DOHH2 (cell line): Measurements from ENCODE around the gene CHD3.

Source experiments
- H3F3A ChIP-seq: fragments of 200-600 bp; sonication (generic), shearing (Covaris generic); 2 replicates; pipeline ENCODE4 v1.6.0; 2016; ENCODE audit warnings: antibody characterized with exemption, mild to moderate bottlenecking; ENCODE audit not compliant: control insufficient read depth, insufficient read depth
- H3K27ac ChIP-seq: fragments of 200-600 bp; sonication (generic); 2 replicates; pipeline ENCODE4 v1.5.1; 2014; ENCODE audit warnings: low read depth, mild to moderate bottlenecking, low read length, moderate library complexity
- H3K27me3 ChIP-seq: fragments of 200-600 bp; sonication (generic); 2 replicates; pipeline ENCODE4 v1.6.1; 2014; ENCODE audit warnings: mild to moderate bottlenecking, low read length, mixed read lengths; ENCODE audit not compliant: control insufficient read depth
- H3K36me3 ChIP-seq: fragments of 200-600 bp; sonication (generic); 2 replicates; pipeline ENCODE4 v1.6.1; 2014; ENCODE audit warnings: mild to moderate bottlenecking, low read length, moderate library complexity, mixed read lengths; ENCODE audit not compliant: control insufficient read depth
- H3K4me1 ChIP-seq: fragments of 200-600 bp; sonication (generic); 2 replicates; pipeline ENCODE4 v1.6.1; 2014; ENCODE audit warnings: mild to moderate bottlenecking, low read length, mixed read lengths; ENCODE audit not compliant: control insufficient read depth
- H3K4me2 ChIP-seq: fragments of 200-600 bp; sonication (generic); 2 replicates; pipeline ENCODE4 v1.6.0; 2014; ENCODE audit warnings: mild to moderate bottlenecking, low read length, moderate library complexity
- H3K4me3 ChIP-seq: fragments of 200-600 bp; sonication (generic); 2 replicates; pipeline ENCODE4 v1.5.1; 2014; ENCODE audit warnings: mild to moderate bottlenecking, low read length, mixed read lengths
- H3K79me2 ChIP-seq: fragments of 200-600 bp; sonication (generic); 2 replicates; pipeline ENCODE4 v1.6.1; 2014; ENCODE audit warnings: mild to moderate bottlenecking, low read length, mixed read lengths; ENCODE audit not compliant: control insufficient read depth
- H3K9me2 ChIP-seq: fragments of 200-600 bp; sonication (generic); replicated peaks from 2 replicates; pipeline ENCODE4 v1.6.1; 2014; ENCODE audit warnings: mild to moderate bottlenecking, low read length, mixed read lengths; ENCODE audit not compliant: control insufficient read depth
- H3K9me3 ChIP-seq: fragments of 200-600 bp; sonication (generic); 2 replicates; pipeline ENCODE4 v1.6.1; 2014; ENCODE audit warnings: antibody characterized with exemption, low read length, mixed read lengths; ENCODE audit not compliant: control insufficient read depth, insufficient read depth
- H4K20me1 ChIP-seq: fragments of 200-600 bp; sonication (generic); 2 replicates; pipeline ENCODE4 v1.6.0; 2014; ENCODE audit warnings: low read depth, mild to moderate bottlenecking, antibody characterized with exemption, low read length, moderate library complexity; ENCODE audit not compliant: control insufficient read depth, insufficient read depth
- CTCF ChIP-seq: fragments of 200-600 bp; sonication (generic); IDR thresholded peaks from one replicate; pipeline ENCODE4 v1.5.1; 2014; ENCODE audit warnings: antibody characterized with exemption, mild to moderate bottlenecking, low read depth, low read length; ENCODE audit not compliant: poor library complexity, severe bottlenecking
- EZH2phosphoT487 ChIP-seq: fragments of 200-600 bp; sonication (generic); IDR thresholded peaks from 2 replicates; pipeline ENCODE4 v1.6.1; 2017; ENCODE audit warnings: borderline replicate concordance, mild to moderate bottlenecking, antibody characterized with exemption, low read length, moderate library complexity, mixed read lengths

Gene CHD3

GRCh38 chr17:7884581-7885366 lies 3.8 kb upstream of the CHD3 start:
- Histone ChIP-seq H3F3A (peaks cover 45% of the 10 kb centered on the region), H3K4me3 (peak overlapping the region; percentile 95), H3K79me2 (peaks cover 80% of the 10 kb centered on the region), H4K20me1 (no peaks in the 10 kb centered on the region), H3K36me3 (peaks cover 66% of the 10 kb centered on the region), H3K4me2 (peak overlapping the region; percentile 99; the same call in 1 of the 2 replicates), H3K9me3 (no peaks in the 10 kb centered on the region), H3K27me3 (no peaks in the 10 kb centered on the region), H3K9me2 (no peaks in the 10 kb centered on the region), H3K4me1 (peaks cover 63% of the 10 kb centered on the region), H3K27ac (peak overlapping the region; percentile 96)
- TF ChIP-seq CTCF (no peak), EZH2phosphoT487 (no peak)

- H3K27ac ChIP-seq = peak overlapping the region; percentile 96
- peaks cover 85% of the 10 kb centered on the region for H3K79me2 ChIP-seq
- H4K20me1 ChIP-seq = no peaks in the 10 kb centered on the region
- H3K9me3 ChIP-seq = no peaks in the 10 kb centered on the region
- no peaks in the 10 kb centered on the region for H3K9me2 ChIP-seq
- H3F3A ChIP-seq = peaks cover 37% of the 10 kb centered on the region
- H3K4me3 ChIP-seq = peak overlapping the region; percentile 95
- TF ChIP-seq EZH2phosphoT487 (no peak), CTCF (no peak)
- peaks cover 55% of the 10 kb centered on the region for H3K4me1 ChIP-seq
- no peaks in the 10 kb centered on the region for H3K27me3 ChIP-seq
- peak overlapping the region; percentile 99 for H3K4me2 ChIP-seq
- H3K36me3 ChIP-seq = peaks cover 66% of the 10 kb centered on the region
Observed at GRCh38 chr17:7885367-7886226, 3.0 kb upstream of the CHD3 start.

GRCh38 chr17:7886227-7887037 lies 2.2 kb upstream of the CHD3 start:
- peaks cover 84% of the 10 kb centered on the region for H3K79me2 ChIP-seq
- peaks cover 66% of the 10 kb centered on the region for H3K36me3 ChIP-seq
- H3K27me3 ChIP-seq = no peaks in the 10 kb centered on the region
- H3F3A ChIP-seq = peaks cover 33% of the 10 kb centered on the region
- H4K20me1 ChIP-seq = no peaks in the 10 kb centered on the region
- TF ChIP-seq EZH2phosphoT487 = no peak
- TF ChIP-seq CTCF = peak; percentile 42
- peak overlapping the region; percentile 95 for H3K4me3 ChIP-seq
- no peaks in the 10 kb centered on the region for H3K9me2 ChIP-seq
- no peaks in the 10 kb centered on the region for H3K9me3 ChIP-seq
- peak overlapping the region; percentile 99 for H3K4me2 ChIP-seq
- H3K4me1 ChIP-seq = peaks cover 47% of the 10 kb centered on the region
- H3K27ac ChIP-seq = peak overlapping the region; percentile 96
